C4-2B (cell line): Measurements from ENCODE around the gene ELP2.

Experiments
- ZFX ChIP-seq: fragments of 450-650 bp; IDR thresholded peaks from 2 replicates; pipeline ENCODE4 v1.6.1; 2017
- TF ChIP-seq, protein P1 (sequence below): fragments of 450-650 bp; conservative IDR thresholded peaks from 2 replicates; pipeline ENCODE4 v1.5.1; 2017; ENCODE audit warnings: mild to moderate bottlenecking

DNA sequence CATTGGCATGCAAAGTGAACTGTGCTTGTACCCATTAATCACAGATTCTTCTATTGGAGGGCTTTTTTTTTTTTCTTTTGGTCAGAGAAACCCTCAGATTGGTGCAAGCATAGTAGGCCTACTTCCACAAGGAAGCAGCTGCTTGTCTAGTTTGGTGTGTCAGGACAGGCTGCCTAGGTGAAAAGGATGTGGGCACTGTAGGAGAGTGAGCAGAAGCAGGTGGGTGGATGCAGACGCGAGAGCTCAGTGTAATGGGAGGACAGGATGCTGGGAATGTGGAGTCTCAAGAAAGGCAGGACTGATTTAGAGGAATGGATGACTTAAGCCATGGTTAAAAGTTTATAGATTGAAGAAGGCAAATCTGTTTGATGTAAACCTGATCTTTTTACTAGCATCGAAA lies 3.1 kb downstream of the ELP2 start:
- TF ChIP-seq, protein P1, sequence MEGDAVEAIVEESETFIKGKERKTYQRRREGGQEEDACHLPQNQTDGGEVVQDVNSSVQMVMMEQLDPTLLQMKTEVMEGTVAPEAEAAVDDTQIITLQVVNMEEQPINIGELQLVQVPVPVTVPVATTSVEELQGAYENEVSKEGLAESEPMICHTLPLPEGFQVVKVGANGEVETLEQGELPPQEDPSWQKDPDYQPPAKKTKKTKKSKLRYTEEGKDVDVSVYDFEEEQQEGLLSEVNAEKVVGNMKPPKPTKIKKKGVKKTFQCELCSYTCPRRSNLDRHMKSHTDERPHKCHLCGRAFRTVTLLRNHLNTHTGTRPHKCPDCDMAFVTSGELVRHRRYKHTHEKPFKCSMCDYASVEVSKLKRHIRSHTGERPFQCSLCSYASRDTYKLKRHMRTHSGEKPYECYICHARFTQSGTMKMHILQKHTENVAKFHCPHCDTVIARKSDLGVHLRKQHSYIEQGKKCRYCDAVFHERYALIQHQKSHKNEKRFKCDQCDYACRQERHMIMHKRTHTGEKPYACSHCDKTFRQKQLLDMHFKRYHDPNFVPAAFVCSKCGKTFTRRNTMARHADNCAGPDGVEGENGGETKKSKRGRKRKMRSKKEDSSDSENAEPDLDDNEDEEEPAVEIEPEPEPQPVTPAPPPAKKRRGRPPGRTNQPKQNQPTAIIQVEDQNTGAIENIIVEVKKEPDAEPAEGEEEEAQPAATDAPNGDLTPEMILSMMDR = no peak
- no peak for TF ChIP-seq ZFX
